Loucy (cell line): Measurements from ENCODE around the gene AFTPH.

Experiments used
- H2AFZ ChIP-seq: fragments of 200-600 bp; sonication (generic); 2 replicates; pipeline ENCODE4 v1.6.0; 2016; ENCODE audit warnings: antibody characterized with exemption, mild to moderate bottlenecking, low read length, moderate library complexity
- H3F3A ChIP-seq: fragments of 200-600 bp; 2 replicates; pipeline ENCODE4 v1.6.0; 2016; ENCODE audit warnings: antibody characterized with exemption, low read depth, mild to moderate bottlenecking
- H3K27me3 ChIP-seq: fragments of 200-600 bp; sonication (generic); 2 replicates; pipeline ENCODE4 v1.6.1; 2014; ENCODE audit warnings: low read length, mild to moderate bottlenecking; ENCODE audit not compliant: insufficient read depth, poor library complexity, severe bottlenecking
- H3K36me3 ChIP-seq: fragments of 200-600 bp; sonication (generic); 2 replicates; pipeline ENCODE4 v1.6.1; 2016; ENCODE audit warnings: low read length; ENCODE audit not compliant: insufficient read depth
- H3K4me1 ChIP-seq: fragments of 200-600 bp; sonication (generic); 2 replicates; pipeline ENCODE4 v1.5.1; 2014; ENCODE audit warnings: low read length, mild to moderate bottlenecking; ENCODE audit not compliant: insufficient read depth, poor library complexity, severe bottlenecking
- H3K4me2 ChIP-seq: fragments of 200-600 bp; sonication (generic); 2 replicates; pipeline ENCODE4 v1.6.0; 2014; ENCODE audit warnings: antibody characterized with exemption, low read length, low read depth, mild to moderate bottlenecking; ENCODE audit not compliant: poor library complexity, severe bottlenecking
- H3K4me3 ChIP-seq: fragments of 200-600 bp; sonication (generic); 2 replicates; pipeline ENCODE4 v1.5.1; 2014; ENCODE audit warnings: low read length, mild to moderate bottlenecking, mixed read lengths; ENCODE audit not compliant: poor library complexity, severe bottlenecking
- H3K79me2 ChIP-seq: fragments of 200-600 bp; sonication (generic); 2 replicates; pipeline ENCODE4 v1.6.1; 2014; ENCODE audit warnings: low read length; ENCODE audit not compliant: insufficient read depth
- H3K9ac ChIP-seq: fragments of 200-600 bp; sonication (generic); 2 replicates; pipeline ENCODE4 v1.6.0; 2014; ENCODE audit warnings: mild to moderate bottlenecking, low read depth, low read length, moderate library complexity; ENCODE audit not compliant: poor library complexity, severe bottlenecking
- H3K9me2 ChIP-seq: fragments of 200-600 bp; sonication (generic); replicated peaks from 2 replicates; pipeline ENCODE4 v1.6.1; 2016; ENCODE audit warnings: low read depth, low read length, mixed read lengths
- H3K9me3 ChIP-seq: fragments of 200-600 bp; sonication (generic); 2 replicates; pipeline ENCODE4 v1.6.1; 2014; ENCODE audit warnings: mild to moderate bottlenecking, antibody characterized with exemption, low read length, low read depth; ENCODE audit not compliant: insufficient read depth
- H4K20me1 ChIP-seq: fragments of 200-600 bp; sonication (generic); 2 replicates; pipeline ENCODE4 v1.6.0; 2014; ENCODE audit warnings: antibody characterized with exemption, low read length, mild to moderate bottlenecking; ENCODE audit not compliant: insufficient read depth, poor library complexity, severe bottlenecking
- CTCF ChIP-seq: fragments of 200-600 bp; sonication (generic); conservative IDR thresholded peaks from 2 replicates; pipeline ENCODE4 v1.5.1; 2014; ENCODE audit warnings: mild to moderate bottlenecking, antibody characterized with exemption, low read length
- EZH2phosphoT487 ChIP-seq: fragments of 200-600 bp; IDR thresholded peaks from 2 replicates; pipeline ENCODE4 v1.6.1; 2018; ENCODE audit warnings: antibody characterized with exemption, mild to moderate bottlenecking, moderate library complexity, borderline replicate concordance

The AFTPH gene

DNA sequence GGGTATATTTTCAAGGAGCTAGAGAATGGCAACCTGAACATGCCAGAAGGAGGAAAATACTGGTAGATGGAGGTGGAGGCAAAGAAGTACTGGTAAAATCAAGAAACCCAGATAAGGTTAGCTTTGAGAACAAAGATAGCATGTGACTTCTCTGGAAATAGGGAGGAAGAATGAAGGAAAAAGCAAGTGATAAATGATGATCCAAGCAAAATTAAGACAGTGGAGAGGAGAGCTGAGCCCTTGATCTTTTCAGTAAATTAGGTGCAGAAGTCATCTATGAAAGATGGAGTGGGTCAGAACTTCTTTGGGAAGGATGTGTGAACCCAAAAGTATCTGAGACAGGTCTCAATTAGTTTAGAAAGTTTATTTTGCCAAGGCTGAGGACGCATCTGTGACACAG lies 25.7 kb upstream of the AFTPH start:
- no peaks in the 10 kb centered on the region for H3K79me2 ChIP-seq
- no peaks in the 10 kb centered on the region for H3K9me2 ChIP-seq
- peaks cover 67% of the 10 kb centered on the region for H3K27me3 ChIP-seq
- TF ChIP-seq CTCF (no peak), EZH2phosphoT487 (no peak)
- H3K36me3 ChIP-seq: no peaks in the 10 kb centered on the region
- no peak overlapping the region for H3K9ac ChIP-seq
- H3K9me3 ChIP-seq: no peaks in the 10 kb centered on the region
- H3F3A ChIP-seq: no peaks in the 10 kb centered on the region
- no peaks in the 10 kb centered on the region for H4K20me1 ChIP-seq
- H2AFZ ChIP-seq: no peak overlapping the region
- H3K4me2 ChIP-seq: no peak overlapping the region
- no peaks in the 10 kb centered on the region for H3K4me1 ChIP-seq
- no peak overlapping the region for H3K4me3 ChIP-seq

- no peaks in the 10 kb centered on the region for H3K4me1 ChIP-seq
- H3K4me3 ChIP-seq: no peak overlapping the region
- no peak overlapping the region for H3K9ac ChIP-seq
- peaks cover 46% of the 10 kb centered on the region for H3K27me3 ChIP-seq
- no peaks in the 10 kb centered on the region for H3K9me2 ChIP-seq
- H3K36me3 ChIP-seq: no peaks in the 10 kb centered on the region
- no peaks in the 10 kb centered on the region for H4K20me1 ChIP-seq
- no peak for TF ChIP-seq EZH2phosphoT487
- TF ChIP-seq CTCF: no peak
- H3K9me3 ChIP-seq: no peaks in the 10 kb centered on the region
- H2AFZ ChIP-seq: no peak overlapping the region
- H3K79me2 ChIP-seq: no peaks in the 10 kb centered on the region
- H3F3A ChIP-seq: no peaks in the 10 kb centered on the region
- H3K4me2 ChIP-seq: no peak overlapping the region
Observed at GRCh38 chr2:64500549-64500948, 23.6 kb upstream of the AFTPH start.

- Histone ChIP-seq H3K27me3 (peaks cover 32% of the 10 kb centered on the region), H3K9me3 (no peaks in the 10 kb centered on the region), H3K4me1 (no peaks in the 10 kb centered on the region), H3K36me3 (no peaks in the 10 kb centered on the region), H2AFZ (no peak overlapping the region), H3K9me2 (no peaks in the 10 kb centered on the region), H3F3A (no peaks in the 10 kb centered on the region), H3K4me3 (no peak overlapping the region), H3K79me2 (no peaks in the 10 kb centered on the region), H4K20me1 (no peaks in the 10 kb centered on the region), H3K9ac (no peak overlapping the region), H3K4me2 (no peak overlapping the region)
- no peak for TF ChIP-seq EZH2phosphoT487
- TF ChIP-seq CTCF: no peak
Observed at GRCh38 chr2:64501946-64502345, 22.2 kb upstream of the AFTPH start.
